ENCODE measurements around the gene PCSK6. TPM values are rescaled to one million over a fixed set of nuclear protein-coding genes. Genes with fewer than 3 reads are reported as not detected.

Gene PCSK6
- total and polyA plus RNA-seq, 8 donors: 2.8 to 91.5 (median 17.8) TPM

- no peak overlapping the region for H3K27ac ChIP-seq
- TF ChIP-seq EP300 (IDR thresholded peaks at IDR 0.05): no peak
- no peak for TF ChIP-seq POLR2A (IDR thresholded peaks at IDR 0.05)
- TF ChIP-seq POLR2AphosphoS5 (IDR thresholded peaks at IDR 0.05): no peak
- TF ChIP-seq, protein P1, sequence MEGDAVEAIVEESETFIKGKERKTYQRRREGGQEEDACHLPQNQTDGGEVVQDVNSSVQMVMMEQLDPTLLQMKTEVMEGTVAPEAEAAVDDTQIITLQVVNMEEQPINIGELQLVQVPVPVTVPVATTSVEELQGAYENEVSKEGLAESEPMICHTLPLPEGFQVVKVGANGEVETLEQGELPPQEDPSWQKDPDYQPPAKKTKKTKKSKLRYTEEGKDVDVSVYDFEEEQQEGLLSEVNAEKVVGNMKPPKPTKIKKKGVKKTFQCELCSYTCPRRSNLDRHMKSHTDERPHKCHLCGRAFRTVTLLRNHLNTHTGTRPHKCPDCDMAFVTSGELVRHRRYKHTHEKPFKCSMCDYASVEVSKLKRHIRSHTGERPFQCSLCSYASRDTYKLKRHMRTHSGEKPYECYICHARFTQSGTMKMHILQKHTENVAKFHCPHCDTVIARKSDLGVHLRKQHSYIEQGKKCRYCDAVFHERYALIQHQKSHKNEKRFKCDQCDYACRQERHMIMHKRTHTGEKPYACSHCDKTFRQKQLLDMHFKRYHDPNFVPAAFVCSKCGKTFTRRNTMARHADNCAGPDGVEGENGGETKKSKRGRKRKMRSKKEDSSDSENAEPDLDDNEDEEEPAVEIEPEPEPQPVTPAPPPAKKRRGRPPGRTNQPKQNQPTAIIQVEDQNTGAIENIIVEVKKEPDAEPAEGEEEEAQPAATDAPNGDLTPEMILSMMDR (IDR thresholded peaks at IDR 0.05): no peak
- WGBS, 5 donors: 90 to 94% (median 91%) methylated on average over 5 of the region's 5 CpGs
Measured at GRCh38 chr15:101354891-101355623, 134.4 kb downstream of the PCSK6 start.

GRCh38 chr15:101353240-101353639, 136.3 kb downstream of the PCSK6 start:
- WGBS, 5 donors: 75 to 87% (median 84%) methylated on average over 7 of the region's 7 CpGs

More at GRCh38 chr15:101354891-101355623, 134.4 kb downstream of the PCSK6 start:
- Histone ChIP-seq H3K27me3 (no peaks in the 10 kb centered on the region), H3K4me1 (peaks cover 0 to 15% (median 2%) of the 10 kb centered on the region in 4 donors), H3K36me3 (no peaks in the 10 kb centered on the region), H3K4me3 (no peak overlapping the region), H3K9me3 (no peaks in the 10 kb centered on the region)
- intact Hi-C loops (cut with DNase I; ENCODE audit: low total_unique reads): no loop called here
- DNase-seq: no peak

DNA sequence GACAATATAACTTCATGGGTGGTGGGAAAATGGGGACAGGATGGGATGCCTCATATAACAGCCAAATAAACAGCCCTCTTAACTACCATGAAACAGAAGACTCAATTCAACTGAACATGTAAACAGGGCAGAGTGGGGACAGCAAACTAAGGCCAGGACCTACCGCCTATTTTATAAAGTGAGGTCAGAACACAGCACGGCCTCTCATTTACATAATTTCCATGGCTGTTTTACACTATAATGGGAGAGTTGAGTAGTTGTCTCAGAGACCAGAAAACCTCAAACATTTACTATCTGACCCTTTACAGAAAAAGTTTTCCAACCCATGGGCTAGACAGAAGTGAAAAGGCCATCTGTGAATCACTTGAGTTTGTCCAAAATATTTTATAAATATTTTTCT, 137.8 kb downstream of the PCSK6 start:
- Histone ChIP-seq H3K27ac (no peak overlapping the region), H3K4me1 (peaks cover 6 to 29% (median 22%) of the 10 kb centered on the region in 4 donors), H3K36me3 (no peaks in the 10 kb centered on the region), H3K4me3 (no peak overlapping the region), H3K27me3 (peaks cover 0 to 4% (median 0%) of the 10 kb centered on the region in 3 donors), H3K9me3 (no peaks in the 10 kb centered on the region)
- intact Hi-C loops (cut with DNase I; ENCODE audit: low total_unique reads): no loop called here
- DNase-seq: no peak
- TF ChIP-seq, protein P1 (IDR thresholded peaks at IDR 0.05): no peak
- TF ChIP-seq EP300 (IDR thresholded peaks at IDR 0.05) (no peak), POLR2AphosphoS5 (IDR thresholded peaks at IDR 0.05) (no peak), POLR2A (IDR thresholded peaks at IDR 0.05) (no peak)
- WGBS, 5 donors: 76 to 86% (median 78%) methylated on average over 2 of the region's 2 CpGs

More at GRCh38 chr15:101353240-101353639, 136.3 kb downstream of the PCSK6 start:
- TF ChIP-seq POLR2A (IDR thresholded peaks at IDR 0.05): no peak
- TF ChIP-seq EP300 (IDR thresholded peaks at IDR 0.05): no peak
- TF ChIP-seq POLR2AphosphoS5 (IDR thresholded peaks at IDR 0.05): no peak
- TF ChIP-seq, protein P1 (IDR thresholded peaks at IDR 0.05): no peak
- no peak overlapping the region for H3K27ac ChIP-seq
- no peaks in the 10 kb centered on the region for H3K36me3 ChIP-seq
- H3K4me1 ChIP-seq: peaks cover 4 to 27% (median 10%) of the 10 kb centered on the region in 4 donors
- no peak for DNase-seq
- H3K4me3 ChIP-seq: no peak overlapping the region
- intact Hi-C loops (cut with DNase I; ENCODE audit: low total_unique reads): no loop called here
- no peaks in the 10 kb centered on the region for H3K9me3 ChIP-seq
- peaks cover 0 to under 1% (median 0%) of the 10 kb centered on the region in 3 donors for H3K27me3 ChIP-seq

DNA sequence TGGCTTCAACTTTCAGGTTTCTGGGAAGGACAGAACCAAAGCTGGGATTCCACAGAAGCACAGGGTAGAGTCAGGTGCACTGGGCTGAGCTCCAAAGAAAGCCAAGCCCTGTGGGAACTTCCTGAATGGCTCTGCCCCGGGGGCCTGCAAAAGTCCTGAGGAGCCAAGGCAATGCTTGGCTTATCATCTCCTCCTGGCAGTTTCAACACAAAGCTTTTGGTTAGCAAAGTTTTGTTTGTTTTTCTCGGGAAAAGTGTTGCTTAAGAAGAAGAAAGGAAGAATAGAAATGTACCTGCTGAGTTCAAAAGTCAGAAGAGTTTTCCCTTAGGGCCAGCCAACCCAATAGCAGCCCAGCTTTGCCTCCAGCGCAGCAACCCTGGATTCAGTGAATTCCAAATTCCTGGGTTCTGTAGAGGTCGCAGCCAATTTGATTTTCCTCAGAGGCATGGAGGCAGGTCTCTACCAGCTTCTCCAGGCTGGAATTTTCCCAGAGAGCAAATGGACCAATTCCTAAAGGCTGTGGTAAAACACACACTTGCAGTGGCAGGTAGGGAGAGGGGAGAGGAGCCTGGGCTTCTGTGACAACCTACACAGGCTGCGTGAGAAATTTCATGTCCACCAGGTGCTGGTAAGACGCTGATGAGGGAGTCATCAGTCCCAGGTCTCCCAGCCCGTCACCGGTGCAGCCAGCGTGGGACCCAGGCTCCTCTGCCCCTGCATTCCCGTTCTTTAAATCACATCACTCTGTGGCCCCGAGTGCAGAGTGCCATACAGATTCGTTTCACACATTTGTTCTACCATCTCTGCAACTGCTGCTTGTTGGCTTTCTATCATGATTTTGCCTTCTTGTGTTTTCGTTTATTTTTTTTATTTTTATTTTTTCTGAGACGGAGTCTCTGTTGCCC, 140.2 kb downstream of the PCSK6 start:
- H3K27me3 ChIP-seq: peaks cover 0 to 8% (median 0%) of the 10 kb centered on the region in 3 donors

More for the DNA sequence above, 140.2 kb downstream of the PCSK6 start:
- 31 to 69% (median 42%) methylated on average over 14 of the region's 14 CpGs for WGBS, 5 donors
- H3K9me3 ChIP-seq: no peaks in the 10 kb centered on the region
- no peak overlapping the region for H3K4me3 ChIP-seq
- peaks cover 6 to 30% (median 25%) of the 10 kb centered on the region in 4 donors for H3K4me1 ChIP-seq
- H3K27ac ChIP-seq: peak overlapping the region; percentile 49 to 81 (median 60)
- H3K36me3 ChIP-seq: no peaks in the 10 kb centered on the region
- intact Hi-C loops (cut with DNase I; ENCODE audit: low total_unique reads): no loop called here
- TF ChIP-seq POLR2AphosphoS5 (IDR thresholded peaks at IDR 0.05) (peak in 1 of 3 donors; percentile 56), EP300 (IDR thresholded peaks at IDR 0.05) (no peak)
- peak; percentile 50 to 88 for DNase-seq

All from stomach (tissue), 9 donors.